ENCODE measurements around the gene NAA25.
"Not testable (repeated sequence)": the region's sequence is repeated elsewhere in the genome, so short reads cannot be mapped to it uniquely, and the experiment has no call there.

NAA25 gene

DNA sequence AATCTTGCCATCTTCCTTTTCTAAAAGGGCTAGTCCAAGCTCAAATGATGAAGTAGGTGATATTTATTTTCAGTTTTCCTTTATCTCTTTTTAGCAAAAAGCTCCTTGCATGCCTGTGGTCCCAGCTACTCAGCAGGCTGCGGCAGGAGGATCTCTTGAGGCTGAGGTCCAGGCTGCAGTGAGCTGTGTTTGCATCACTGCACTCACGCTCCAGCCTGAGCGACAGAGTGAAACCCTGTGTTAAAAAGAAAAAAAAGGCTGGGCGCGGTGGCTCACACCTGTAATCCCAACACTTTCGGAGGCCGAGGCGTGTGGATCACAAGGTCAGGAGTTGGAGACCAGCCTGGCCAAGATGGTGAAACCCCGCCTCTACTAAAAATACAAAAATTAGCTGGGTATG is 100.6 kb downstream of the NAA25 start:
- no peak for DNase-seq

- DNase-seq: no peak
These were observed 102.9 kb downstream of the NAA25 start for GRCh38 chr12:112005419-112006395.

DNA sequence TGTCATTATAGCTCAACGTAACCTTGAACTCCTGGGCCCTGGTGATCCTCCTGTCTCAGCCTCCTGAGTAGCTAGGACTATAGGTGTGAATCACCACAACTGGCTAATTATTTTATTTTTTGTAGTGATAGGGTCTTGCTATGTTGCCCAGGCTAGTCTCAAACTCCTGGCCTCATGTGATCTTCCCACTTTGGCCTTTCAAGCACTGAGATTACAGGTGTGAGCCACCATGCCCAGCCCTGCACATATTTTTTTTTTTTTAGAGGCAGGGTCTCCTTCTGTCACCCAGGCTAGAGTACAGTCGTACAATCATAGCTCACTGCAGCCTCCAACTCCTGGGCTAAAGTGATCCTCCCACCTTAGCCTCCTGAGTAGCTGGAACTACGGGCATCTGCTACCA is 104.5 kb downstream of the NAA25 start:
- DNase-seq: no peak

GRCh38 chr12:112001576-112001975 is 107.0 kb downstream of the NAA25 start:
- DNase-seq: no peak

DNA sequence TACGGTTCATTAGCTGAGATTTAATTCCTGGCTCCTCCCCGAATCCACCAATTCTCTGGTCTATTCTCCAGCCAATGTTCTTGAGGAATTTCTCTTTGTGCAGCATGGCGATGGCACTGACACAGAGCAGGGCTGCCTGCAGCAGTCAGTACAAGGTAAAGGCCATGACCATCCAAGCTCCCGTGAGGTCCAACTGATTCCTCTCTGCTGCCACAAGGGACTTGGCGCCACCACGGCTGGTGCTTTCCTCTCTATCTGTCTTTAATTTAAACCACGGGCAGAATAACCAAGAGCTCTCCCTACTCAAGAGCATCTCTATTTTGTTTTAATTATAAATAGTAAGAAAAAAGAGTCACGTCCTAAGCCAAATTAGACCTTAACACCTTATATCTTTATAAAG is 107.8 kb downstream of the NAA25 start:
- DNase-seq: no peak

GRCh38 chr12:111999129-111999528 is 109.5 kb downstream of the NAA25 start:
- DNase-seq: not testable (repeated sequence)

DNA sequence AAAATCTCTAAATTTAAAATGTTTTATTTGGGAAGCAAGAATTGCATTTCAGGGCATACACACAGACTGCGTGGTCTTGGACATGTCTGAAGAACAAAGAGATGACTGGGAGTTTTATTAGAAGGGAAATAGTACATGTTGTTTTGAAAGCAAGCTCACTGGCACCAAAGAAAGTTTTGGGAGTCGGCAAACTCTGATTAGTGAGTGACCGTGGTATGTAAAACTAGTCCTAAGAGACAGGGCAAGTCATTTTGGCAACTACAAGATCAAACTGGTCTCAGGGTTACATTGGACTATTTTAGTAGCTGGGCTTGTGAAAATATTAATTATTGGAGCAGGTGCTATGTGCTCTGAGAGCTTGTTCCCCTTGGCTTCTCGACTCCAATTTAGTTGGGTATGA is 110.6 kb downstream of the NAA25 start:
- DNase-seq: no peak

DNA sequence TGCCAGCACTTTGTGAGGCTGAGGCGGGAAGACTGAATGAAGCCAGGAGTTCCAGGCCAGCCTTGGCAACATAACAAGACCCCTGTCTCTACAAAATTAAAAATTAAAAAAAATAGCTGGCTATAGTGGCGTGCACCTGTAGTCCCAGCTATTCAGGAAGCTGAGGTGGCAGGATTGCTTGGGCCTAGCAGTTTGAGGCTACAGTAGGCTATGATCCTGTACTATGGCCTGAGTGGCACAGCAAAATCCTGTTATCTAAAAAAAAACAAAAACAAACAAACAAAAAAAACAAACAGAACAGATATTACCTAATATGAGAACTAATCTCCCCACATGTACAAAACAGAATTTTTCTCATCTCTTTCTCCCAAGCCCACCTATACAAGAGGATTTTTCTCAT is 111.3 kb downstream of the NAA25 start:
- DNase-seq: no peak

- DNase-seq: no peak
These were observed 112.7 kb downstream of the NAA25 start for GRCh38 chr12:111995782-111996480.

DNA sequence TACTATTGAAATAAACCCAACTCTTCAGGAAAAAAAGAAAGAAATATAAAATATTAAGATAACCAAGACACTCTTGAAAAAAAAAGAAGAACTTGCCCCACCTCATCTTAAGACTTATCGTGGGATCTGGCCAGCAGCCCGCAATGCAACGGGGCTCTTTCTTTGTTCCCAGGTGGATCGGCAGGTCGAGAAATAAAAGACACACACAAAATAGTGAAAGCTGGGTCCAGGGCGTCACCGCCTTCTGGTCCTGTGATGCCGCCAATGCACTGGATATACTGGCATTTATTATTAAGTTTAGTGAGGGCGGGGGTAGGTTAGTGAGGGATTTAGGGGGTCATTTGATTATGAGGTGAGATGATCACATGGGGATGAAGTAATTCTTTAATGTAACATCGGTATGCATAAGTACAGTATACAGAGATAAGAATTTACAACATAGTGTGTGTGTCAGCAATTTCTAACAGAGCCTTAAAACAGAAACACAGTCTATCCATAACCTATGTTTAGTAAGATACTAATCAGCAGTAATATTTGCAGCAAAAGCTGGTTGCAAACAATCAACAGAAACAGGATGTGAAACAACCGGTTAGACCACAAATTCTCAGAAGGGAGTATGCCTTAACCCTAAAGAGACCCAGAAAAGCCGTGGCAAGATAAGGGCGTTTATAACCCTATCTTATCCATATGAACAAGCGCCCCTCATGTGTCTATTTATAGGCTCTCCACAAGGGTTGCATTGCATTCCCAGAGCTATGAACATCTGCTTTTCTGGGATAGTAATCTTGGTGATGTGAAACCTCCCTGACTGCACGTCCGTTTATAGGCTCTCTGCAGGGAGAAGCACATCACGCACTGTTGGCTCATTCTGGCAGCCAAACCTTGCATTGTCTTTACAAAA is 114.1 kb downstream of the NAA25 start:
- DNase-seq: peak; percentile 72

DNA sequence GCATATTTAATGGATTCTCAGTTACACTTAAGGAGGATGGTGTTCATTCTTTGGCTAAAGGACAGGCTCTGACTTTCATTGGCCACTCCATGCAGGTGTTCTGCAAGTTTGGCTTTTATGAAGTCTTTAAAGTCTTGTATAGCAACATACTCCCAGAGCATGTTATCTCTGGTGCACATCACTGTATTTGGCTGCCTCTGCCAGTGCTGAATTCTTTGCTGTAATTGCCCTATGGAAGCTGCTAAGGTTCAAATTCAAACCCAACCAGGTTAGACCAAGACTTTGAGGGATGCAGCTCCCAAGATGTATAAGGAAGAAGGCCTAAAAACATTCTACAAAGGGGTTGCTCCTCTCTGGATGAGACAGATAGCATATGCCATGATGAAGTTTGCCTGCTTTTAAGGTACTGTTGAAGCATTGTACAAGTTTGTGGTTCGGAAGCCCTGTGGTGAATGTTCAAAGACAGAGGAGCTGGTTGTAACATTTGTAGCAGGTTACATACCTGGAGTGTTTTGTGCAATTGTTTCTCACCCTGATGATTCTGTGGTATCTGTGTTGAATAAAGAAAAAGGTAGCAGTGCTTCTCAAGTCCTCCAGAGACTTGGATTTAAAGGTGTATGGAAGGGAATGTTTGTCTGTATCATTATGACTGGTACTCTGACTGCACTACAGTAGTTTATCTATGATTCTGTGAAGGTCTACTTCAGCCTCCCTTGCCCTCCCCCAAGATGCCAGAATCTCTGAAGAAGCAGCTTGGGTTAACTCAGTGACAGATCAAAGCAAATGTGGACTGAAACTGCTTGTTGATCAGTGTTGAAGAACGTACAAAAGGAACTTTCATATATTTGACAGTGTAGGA is 115.1 kb downstream of the NAA25 start:
- DNase-seq: peak; percentile 52

GRCh38 chr12:111992464-111992863 is 116.1 kb downstream of the NAA25 start:
- DNase-seq: no peak

DNA sequence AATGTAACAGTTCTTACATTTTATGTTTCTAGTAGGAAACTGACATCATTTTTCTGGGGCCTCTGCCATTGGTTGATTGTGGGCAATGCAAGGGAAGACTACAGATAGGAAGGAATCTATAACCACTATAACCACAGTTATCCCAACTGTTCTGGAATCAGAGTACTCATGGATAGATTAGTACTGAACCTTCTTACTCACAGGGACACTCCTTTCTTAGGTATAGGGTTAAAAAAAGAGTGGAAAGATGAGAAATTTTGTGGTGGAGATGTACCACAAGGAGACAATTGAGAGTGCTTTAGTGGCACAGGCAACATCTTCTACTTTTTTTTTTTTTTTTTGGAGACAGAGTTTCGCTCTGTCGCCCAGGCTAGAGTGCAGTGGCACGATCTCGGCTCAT is 116.6 kb downstream of the NAA25 start:
- DNase-seq: no peak

- no peak for DNase-seq
These were observed 117.0 kb downstream of the NAA25 start for GRCh38 chr12:111991535-111991934.

- no peak for DNase-seq
These were observed 123.8 kb downstream of the NAA25 start for GRCh38 chr12:111984820-111985219.

GRCh38 chr12:111981987-111982386 is 126.6 kb downstream of the NAA25 start:
- DNase-seq: no peak

- no peak for DNase-seq
These were observed 128.0 kb downstream of the NAA25 start for GRCh38 chr12:111980598-111980997.

DNA sequence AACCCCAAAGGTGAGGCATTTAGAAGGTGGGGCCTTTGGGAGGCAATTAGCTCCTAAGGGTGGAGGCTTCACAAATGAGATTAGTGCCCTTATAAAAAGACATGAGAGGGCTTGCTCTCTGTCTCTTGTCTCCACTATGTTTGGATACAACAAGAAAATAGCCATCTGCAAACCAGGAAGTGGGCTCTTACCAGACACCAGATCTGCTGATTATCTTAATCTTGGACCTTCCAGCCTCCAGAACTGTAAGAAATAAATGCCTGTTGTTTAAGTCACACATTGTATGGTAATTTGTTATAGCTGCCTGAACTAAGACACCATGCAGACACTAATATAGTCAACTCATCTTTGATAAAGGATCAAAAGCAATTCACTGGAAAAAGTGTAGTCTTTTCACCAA is 130.0 kb downstream of the NAA25 start:
- no peak for DNase-seq

- no peak for DNase-seq
These were observed 131.7 kb downstream of the NAA25 start for GRCh38 chr12:111976860-111977259.

Data from CD4-positive, alpha-beta T cell treated with Interleukin-4 for 4 hours (primary cell).